SK-N-SH treated with all-trans-retinoic acid at 6 μM for 48 hours (cell line): ENCODE data around the gene NCAM2.

Experiments
- ATAC-seq: fragments of 200-7000 bp; cut with Tn5 transposase; 3 replicates; pipeline ENCODE4 v1.9.1; 2020; ENCODE audit warnings: mild to moderate bottlenecking, moderate library complexity
- ARNTL ChIP-seq: fragments of 450-650 bp; formaldehyde crosslinking; IDR thresholded peaks from 2 replicates; pipeline ENCODE4 v1.5.0; 2020; ENCODE audit warnings: low read depth, mild to moderate bottlenecking, moderate library complexity, borderline replicate concordance
- BACH2 ChIP-seq: fragments of 250-450 bp; sonication (Bioruptor Pico); IDR thresholded peaks from 2 replicates; pipeline ENCODE4 v1.9.0; 2021; ENCODE audit warnings: mild to moderate bottlenecking, borderline replicate concordance
- CSDC2 ChIP-seq: fragments of 250-450 bp; sonication (Bioruptor Pico); IDR thresholded peaks from 2 replicates; pipeline ENCODE4 v1.5.0; 2020; ENCODE audit warnings: mild to moderate bottlenecking, moderate library complexity
- ESRRG ChIP-seq: fragments of 250-450 bp; sonication (Bioruptor Pico); IDR thresholded peaks from 2 replicates; pipeline ENCODE4 v1.6.1; 2021; ENCODE audit warnings: mild to moderate bottlenecking
- GLIS3 ChIP-seq: fragments of 250-450 bp; sonication (Bioruptor Pico); IDR thresholded peaks from 2 replicates; pipeline ENCODE4 v1.5.0; 2020; ENCODE audit warnings: mild to moderate bottlenecking, moderate library complexity
- ISL1 ChIP-seq: fragments of 250-450 bp; sonication (Bioruptor Pico); IDR thresholded peaks from 2 replicates; pipeline ENCODE4 v2.1.2; 2022; ENCODE audit warnings: mild to moderate bottlenecking, moderate library complexity
- OSR1 ChIP-seq: fragments of 250-450 bp; sonication (Bioruptor Pico); IDR thresholded peaks from 2 replicates; pipeline ENCODE4 v1.8.0; 2022; ENCODE audit warnings: moderate library complexity, mild to moderate bottlenecking, inconsistent platforms
- PPARA ChIP-seq: fragments of 250-450 bp; sonication (Bioruptor Pico); IDR thresholded peaks from 2 replicates; pipeline ENCODE4 v1.5.0; 2020; ENCODE audit warnings: mild to moderate bottlenecking, borderline replicate concordance
- RARB ChIP-seq: fragments of 250-450 bp; sonication (Bioruptor Pico); IDR thresholded peaks from 2 replicates; pipeline ENCODE4 v1.8.0; 2021; ENCODE audit warnings: mild to moderate bottlenecking, moderate library complexity
- SNAI2 ChIP-seq: fragments of 250-450 bp; sonication (Bioruptor Pico); IDR thresholded peaks from 2 replicates; pipeline ENCODE4 v1.5.0; 2020; ENCODE audit warnings: mild to moderate bottlenecking, moderate library complexity
- TCF4 ChIP-seq: fragments of 250-450 bp; sonication (Bioruptor Pico); IDR thresholded peaks from 2 replicates; pipeline ENCODE4 v1.8.0; 2021; ENCODE audit warnings: mild to moderate bottlenecking, moderate library complexity, borderline replicate concordance
- TOX ChIP-seq: fragments of 250-450 bp; sonication (Bioruptor Pico); IDR thresholded peaks from 2 replicates; pipeline ENCODE4 v1.8.0; 2021; ENCODE audit warnings: mild to moderate bottlenecking, moderate library complexity, borderline replicate concordance
- TSHZ2 ChIP-seq: fragments of 250-450 bp; sonication (Bioruptor Pico); IDR thresholded peaks from 2 replicates; pipeline ENCODE4 v1.5.0; 2020; ENCODE audit warnings: mild to moderate bottlenecking, moderate library complexity
- ZC3H10 ChIP-seq: fragments of 250-450 bp; sonication (Bioruptor Pico); IDR thresholded peaks from 2 replicates; pipeline ENCODE4 v1.5.1; 2021; ENCODE audit warnings: mild to moderate bottlenecking, moderate library complexity
- ZFP3 ChIP-seq: fragments of 250-450 bp; sonication (Bioruptor Pico); IDR thresholded peaks from 2 replicates; pipeline ENCODE4 v1.5.0; 2020; ENCODE audit warnings: mild to moderate bottlenecking, moderate library complexity
- ZFP30 ChIP-seq: fragments of 450-650 bp; formaldehyde crosslinking; IDR thresholded peaks from 2 replicates; pipeline ENCODE4 v1.5.0; 2022; ENCODE audit warnings: mild to moderate bottlenecking, moderate library complexity
- ZNF565 ChIP-seq: fragments of 450-650 bp; formaldehyde crosslinking; conservative IDR thresholded peaks from 2 replicates; pipeline ENCODE4 v1.5.0; 2020; ENCODE audit warnings: low read depth, mild to moderate bottlenecking, moderate library complexity
- ZNF70 ChIP-seq: fragments of 450-650 bp; formaldehyde crosslinking; IDR thresholded peaks from 2 replicates; pipeline ENCODE4 v1.5.0; 2020; ENCODE audit warnings: mild to moderate bottlenecking, moderate library complexity
- ZNF8 ChIP-seq: fragments of 450-650 bp; formaldehyde crosslinking; IDR thresholded peaks from 2 replicates; pipeline ENCODE4 v1.5.0; 2020; ENCODE audit warnings: mild to moderate bottlenecking, moderate library complexity
- TF ChIP-seq, protein P1 (sequence below): fragments of 250-450 bp; sonication (Bioruptor Pico); IDR thresholded peaks from 2 replicates; pipeline ENCODE4 v1.5.1; 2021; ENCODE audit warnings: mild to moderate bottlenecking, moderate library complexity
- TF ChIP-seq, protein P2 (sequence below): fragments of 250-450 bp; sonication (Bioruptor Pico); IDR thresholded peaks from 2 replicates; pipeline ENCODE4 v1.8.0; 2020; ENCODE audit warnings: mild to moderate bottlenecking, moderate library complexity, borderline replicate concordance
- TF ChIP-seq, protein P3 (sequence below): fragments of 250-450 bp; sonication (Bioruptor Pico); IDR thresholded peaks from 2 replicates; pipeline ENCODE4 v1.5.1; 2020; ENCODE audit warnings: low read depth, mild to moderate bottlenecking, moderate library complexity
- TF ChIP-seq, protein P4 (sequence below): fragments of 250-450 bp; sonication (Bioruptor Pico); IDR thresholded peaks from 2 replicates; pipeline ENCODE4 v1.8.0; 2021; ENCODE audit warnings: low read depth, mild to moderate bottlenecking, moderate library complexity, borderline replicate concordance

NCAM2 gene

GRCh38 chr21:21002153-21002552 lies 3.9 kb downstream of the NCAM2 start:
- no peak for ATAC-seq
- TF ChIP-seq ARNTL (CRISPR knock-in tag), result no peak
- TF ChIP-seq TSHZ2 (CRISPR knock-in tag), result no peak
- TF ChIP-seq ZFP3 (CRISPR knock-in tag), result no peak
- no peak for TF ChIP-seq ZNF70
- TF ChIP-seq GLIS3 (CRISPR knock-in tag), result no peak
- TF ChIP-seq, protein P1, sequence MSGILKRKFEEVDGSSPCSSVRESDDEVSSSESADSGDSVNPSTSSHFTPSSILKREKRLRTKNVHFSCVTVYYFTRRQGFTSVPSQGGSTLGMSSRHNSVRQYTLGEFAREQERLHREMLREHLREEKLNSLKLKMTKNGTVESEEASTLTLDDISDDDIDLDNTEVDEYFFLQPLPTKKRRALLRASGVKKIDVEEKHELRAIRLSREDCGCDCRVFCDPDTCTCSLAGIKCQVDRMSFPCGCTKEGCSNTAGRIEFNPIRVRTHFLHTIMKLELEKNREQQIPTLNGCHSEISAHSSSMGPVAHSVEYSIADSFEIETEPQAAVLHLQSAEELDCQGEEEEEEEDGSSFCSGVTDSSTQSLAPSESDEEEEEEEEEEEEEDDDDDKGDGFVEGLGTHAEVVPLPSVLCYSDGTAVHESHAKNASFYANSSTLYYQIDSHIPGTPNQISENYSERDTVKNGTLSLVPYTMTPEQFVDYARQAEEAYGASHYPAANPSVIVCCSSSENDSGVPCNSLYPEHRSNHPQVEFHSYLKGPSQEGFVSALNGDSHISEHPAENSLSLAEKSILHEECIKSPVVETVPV (CRISPR knock-in tag), result no peak
- no peak for TF ChIP-seq ESRRG (CRISPR knock-in tag)
- TF ChIP-seq, protein P2, sequence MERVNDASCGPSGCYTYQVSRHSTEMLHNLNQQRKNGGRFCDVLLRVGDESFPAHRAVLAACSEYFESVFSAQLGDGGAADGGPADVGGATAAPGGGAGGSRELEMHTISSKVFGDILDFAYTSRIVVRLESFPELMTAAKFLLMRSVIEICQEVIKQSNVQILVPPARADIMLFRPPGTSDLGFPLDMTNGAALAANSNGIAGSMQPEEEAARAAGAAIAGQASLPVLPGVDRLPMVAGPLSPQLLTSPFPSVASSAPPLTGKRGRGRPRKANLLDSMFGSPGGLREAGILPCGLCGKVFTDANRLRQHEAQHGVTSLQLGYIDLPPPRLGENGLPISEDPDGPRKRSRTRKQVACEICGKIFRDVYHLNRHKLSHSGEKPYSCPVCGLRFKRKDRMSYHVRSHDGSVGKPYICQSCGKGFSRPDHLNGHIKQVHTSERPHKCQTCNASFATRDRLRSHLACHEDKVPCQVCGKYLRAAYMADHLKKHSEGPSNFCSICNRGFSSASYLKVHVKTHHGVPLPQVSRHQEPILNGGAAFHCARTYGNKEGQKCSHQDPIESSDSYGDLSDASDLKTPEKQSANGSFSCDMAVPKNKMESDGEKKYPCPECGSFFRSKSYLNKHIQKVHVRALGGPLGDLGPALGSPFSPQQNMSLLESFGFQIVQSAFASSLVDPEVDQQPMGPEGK, result no peak
- no peak for TF ChIP-seq BACH2 (CRISPR knock-in tag)
- TF ChIP-seq PPARA (CRISPR knock-in tag), result no peak
- no peak for TF ChIP-seq TCF4 (CRISPR knock-in tag)
- TF ChIP-seq OSR1 (CRISPR knock-in tag), result no peak
- no peak for TF ChIP-seq ISL1 (CRISPR knock-in tag)
- no peak for TF ChIP-seq RARB (CRISPR knock-in tag)
- TF ChIP-seq, protein P3, sequence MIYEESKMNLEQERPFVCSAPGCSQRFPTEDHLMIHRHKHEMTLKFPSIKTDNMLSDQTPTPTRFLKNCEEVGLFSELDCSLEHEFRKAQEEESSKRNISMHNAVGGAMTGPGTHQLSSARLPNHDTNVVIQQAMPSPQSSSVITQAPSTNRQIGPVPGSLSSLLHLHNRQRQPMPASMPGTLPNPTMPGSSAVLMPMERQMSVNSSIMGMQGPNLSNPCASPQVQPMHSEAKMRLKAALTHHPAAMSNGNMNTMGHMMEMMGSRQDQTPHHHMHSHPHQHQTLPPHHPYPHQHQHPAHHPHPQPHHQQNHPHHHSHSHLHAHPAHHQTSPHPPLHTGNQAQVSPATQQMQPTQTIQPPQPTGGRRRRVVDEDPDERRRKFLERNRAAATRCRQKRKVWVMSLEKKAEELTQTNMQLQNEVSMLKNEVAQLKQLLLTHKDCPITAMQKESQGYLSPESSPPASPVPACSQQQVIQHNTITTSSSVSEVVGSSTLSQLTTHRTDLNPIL, result no peak
- no peak for TF ChIP-seq CSDC2 (CRISPR knock-in tag)
- TF ChIP-seq TOX, result no peak
- TF ChIP-seq ZNF8 (CRISPR knock-in tag), result no peak

- no peak for ATAC-seq
- TF ChIP-seq RARB (CRISPR knock-in tag), result no peak
- no peak for TF ChIP-seq ZNF565 (CRISPR knock-in tag)
- no peak for TF ChIP-seq TCF4 (CRISPR knock-in tag)
- no peak for TF ChIP-seq ZFP30 (CRISPR knock-in tag)
- no peak for TF ChIP-seq SNAI2 (CRISPR knock-in tag)
- TF ChIP-seq, protein P3, result no peak
- TF ChIP-seq, protein P2, result no peak
- TF ChIP-seq TSHZ2 (CRISPR knock-in tag), result no peak
- no peak for TF ChIP-seq ARNTL (CRISPR knock-in tag)
- no peak for TF ChIP-seq ZC3H10
- TF ChIP-seq, protein P4, sequence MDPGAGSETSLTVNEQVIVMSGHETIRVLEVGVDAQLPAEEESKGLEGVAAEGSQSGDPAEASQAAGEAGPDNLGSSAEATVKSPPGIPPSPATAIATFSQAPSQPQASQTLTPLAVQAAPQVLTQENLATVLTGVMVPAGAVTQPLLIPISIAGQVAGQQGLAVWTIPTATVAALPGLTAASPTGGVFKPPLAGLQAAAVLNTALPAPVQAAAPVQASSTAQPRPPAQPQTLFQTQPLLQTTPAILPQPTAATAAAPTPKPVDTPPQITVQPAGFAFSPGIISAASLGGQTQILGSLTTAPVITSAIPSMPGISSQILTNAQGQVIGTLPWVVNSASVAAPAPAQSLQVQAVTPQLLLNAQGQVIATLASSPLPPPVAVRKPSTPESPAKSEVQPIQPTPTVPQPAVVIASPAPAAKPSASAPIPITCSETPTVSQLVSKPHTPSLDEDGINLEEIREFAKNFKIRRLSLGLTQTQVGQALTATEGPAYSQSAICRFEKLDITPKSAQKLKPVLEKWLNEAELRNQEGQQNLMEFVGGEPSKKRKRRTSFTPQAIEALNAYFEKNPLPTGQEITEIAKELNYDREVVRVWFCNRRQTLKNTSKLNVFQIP (CRISPR knock-in tag), result no peak
- TF ChIP-seq CSDC2 (CRISPR knock-in tag), result no peak
- no peak for TF ChIP-seq PPARA (CRISPR knock-in tag)
- no peak for TF ChIP-seq ZFP3 (CRISPR knock-in tag)
- no peak for TF ChIP-seq ZNF70
- no peak for TF ChIP-seq GLIS3 (CRISPR knock-in tag)
These were observed 5.5 kb downstream of the NCAM2 start for GRCh38 chr21:21003701-21004100.
